A673 (cell line): ENCODE data around the gene ZNF827. TPM values are rescaled to one million over a fixed set of nuclear protein-coding genes. Genes with fewer than 3 reads are reported as not detected.
"Not testable (repeated sequence)": the region's sequence is repeated elsewhere in the genome, so short reads cannot be mapped to it uniquely, and the experiment has no call there.

Source experiments
- BruUV-seq: library from RNA; stranded (reverse); fragments of 400-500 nt; replicated peaks from 2 replicates; lab custom pipeline; 2021; lab: Mats Ljungman, UMichigan
- CTCF ChIA-PET: fragments of 300-600 bp; sonication (Branson Sonifier 250); formaldehyde crosslinking; loops from one replicate; lab custom pipeline; 2022; ENCODE audit warnings: antibody characterized with exemption; lab: Charles Lee
- POLR2A ChIA-PET: fragments of 300-600 bp; sonication (Branson Sonifier 250); formaldehyde crosslinking; loops from one replicate; lab custom pipeline; 2022; ENCODE audit warnings: antibody characterized with exemption; ENCODE audit not compliant: low non-redundant PET; lab: Charles Lee
- DNase-seq: peaks from one replicate; pipeline ENCODE4 v3.0.0-alpha.2; 2015; ENCODE audit warnings: low spot score
- H3K27ac ChIP-seq: fragments of 200-600 bp; sonication (generic); 2 replicates; pipeline ENCODE4 v1.5.1; 2016; ENCODE audit warnings: mixed run types, low read depth, mild to moderate bottlenecking, mixed read lengths, antibody characterized with exemption, low read length; ENCODE audit not compliant: poor library complexity, severe bottlenecking
- H3K27me3 ChIP-seq: fragments of 200-600 bp; sonication (generic); replicated peaks from 2 replicates; pipeline ENCODE4 v1.6.1; 2017; ENCODE audit warnings: mixed run types, low read depth, mild to moderate bottlenecking, mixed read lengths, antibody characterized with exemption, low read length; ENCODE audit not compliant: insufficient read depth, poor library complexity
- H3K36me3 ChIP-seq: fragments of 200-600 bp; sonication (generic); 2 replicates; pipeline ENCODE4 v1.6.1; 2016; ENCODE audit warnings: mixed run types, mild to moderate bottlenecking, mixed read lengths, antibody characterized with exemption, low read length; ENCODE audit not compliant: insufficient read depth, poor library complexity, severe bottlenecking
- H3K4me1 ChIP-seq: fragments of 200-600 bp; sonication (generic); 2 replicates; pipeline ENCODE4 v1.6.1; 2017; ENCODE audit warnings: mixed run types, mild to moderate bottlenecking, mixed read lengths, antibody characterized with exemption, low read length; ENCODE audit not compliant: insufficient read depth, poor library complexity, severe bottlenecking
- H3K4me3 ChIP-seq: fragments of 200-600 bp; sonication (generic); 2 replicates; pipeline ENCODE4 v1.5.1; 2016; ENCODE audit warnings: low read depth, mixed run types, mild to moderate bottlenecking, mixed read lengths, low read length; ENCODE audit not compliant: poor library complexity, severe bottlenecking
- H3K9me3 ChIP-seq: fragments of 200-600 bp; sonication (generic); 2 replicates; pipeline ENCODE4 v1.6.1; 2016; ENCODE audit warnings: mixed run types, low read depth, mild to moderate bottlenecking, mixed read lengths, antibody characterized with exemption, low read length; ENCODE audit not compliant: poor library complexity, severe bottlenecking
- EZH2 ChIP-seq: fragments of 200-600 bp; sonication (generic); IDR thresholded peaks from 2 replicates; pipeline ENCODE4 v1.6.1; 2017; ENCODE audit warnings: borderline replicate concordance, low read depth, mild to moderate bottlenecking, mixed read lengths, antibody characterized with exemption, low read length; ENCODE audit not compliant: poor library complexity, severe bottlenecking
- intact Hi-C: fragments of 100-400 bp; cut with micrococcal nuclease; formaldehyde crosslinking; loops from one replicate; pipeline ENCODE4 v1.10.0; 2022; ENCODE audit not compliant: unreplicated experiment
- total RNA-seq: library from RNA; stranded (reverse); gene quantifications from 2 replicates; pipeline ENCODE4 v1.2.3, GENCODE V29; 2021
- TF ChIP-seq, protein P1 (sequence below): fragments of 300-800, 200-600 bp; sonication (generic); conservative IDR thresholded peaks from 2 replicates; pipeline ENCODE4 v1.5.1; 2017; ENCODE audit warnings: low read depth, mild to moderate bottlenecking, antibody characterized with exemption, low read length, moderate library complexity, mixed read lengths

The ZNF827 gene
- total RNA-seq, 1 experiment from 2014 or later, result 20.0 TPM

DNA sequence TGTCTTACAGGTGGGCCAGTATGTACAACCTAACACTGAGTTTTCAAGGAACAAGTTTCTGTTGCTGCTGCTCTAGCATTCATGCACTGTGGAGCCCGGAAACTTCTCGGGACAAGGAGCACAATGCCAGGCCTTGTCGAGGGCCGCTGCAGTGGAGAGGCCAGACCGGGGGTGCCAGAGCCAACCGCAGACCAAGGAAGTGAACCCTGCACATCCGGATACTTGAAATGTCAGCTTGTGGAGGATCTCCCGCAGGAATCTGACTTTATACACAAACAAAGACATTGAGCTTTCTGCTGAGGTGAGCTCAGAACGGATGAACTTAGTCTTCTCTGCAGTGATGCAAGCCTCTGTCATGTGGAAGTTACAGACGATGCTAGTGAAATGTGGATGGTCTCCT is 99.5 kb downstream of the ZNF827 start:
- TF ChIP-seq EZH2, result no peak
- TF ChIP-seq, protein P1, sequence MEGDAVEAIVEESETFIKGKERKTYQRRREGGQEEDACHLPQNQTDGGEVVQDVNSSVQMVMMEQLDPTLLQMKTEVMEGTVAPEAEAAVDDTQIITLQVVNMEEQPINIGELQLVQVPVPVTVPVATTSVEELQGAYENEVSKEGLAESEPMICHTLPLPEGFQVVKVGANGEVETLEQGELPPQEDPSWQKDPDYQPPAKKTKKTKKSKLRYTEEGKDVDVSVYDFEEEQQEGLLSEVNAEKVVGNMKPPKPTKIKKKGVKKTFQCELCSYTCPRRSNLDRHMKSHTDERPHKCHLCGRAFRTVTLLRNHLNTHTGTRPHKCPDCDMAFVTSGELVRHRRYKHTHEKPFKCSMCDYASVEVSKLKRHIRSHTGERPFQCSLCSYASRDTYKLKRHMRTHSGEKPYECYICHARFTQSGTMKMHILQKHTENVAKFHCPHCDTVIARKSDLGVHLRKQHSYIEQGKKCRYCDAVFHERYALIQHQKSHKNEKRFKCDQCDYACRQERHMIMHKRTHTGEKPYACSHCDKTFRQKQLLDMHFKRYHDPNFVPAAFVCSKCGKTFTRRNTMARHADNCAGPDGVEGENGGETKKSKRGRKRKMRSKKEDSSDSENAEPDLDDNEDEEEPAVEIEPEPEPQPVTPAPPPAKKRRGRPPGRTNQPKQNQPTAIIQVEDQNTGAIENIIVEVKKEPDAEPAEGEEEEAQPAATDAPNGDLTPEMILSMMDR, result no peak
- Histone ChIP-seq H3K27ac (no peak overlapping the region), H3K27me3 (no peaks in the 10 kb centered on the region), H3K36me3 (no peaks in the 10 kb centered on the region), H3K4me3 (no peak overlapping the region), H3K4me1 (peaks cover 23% of the 10 kb centered on the region), H3K9me3 (no peaks in the 10 kb centered on the region)
- ChIA-PET CTCF (no interaction called here), POLR2A (no interaction called here)
- no TSS peak for BruUV-seq
- intact Hi-C loops, result no loop called here
- no peak for DNase-seq

DNA sequence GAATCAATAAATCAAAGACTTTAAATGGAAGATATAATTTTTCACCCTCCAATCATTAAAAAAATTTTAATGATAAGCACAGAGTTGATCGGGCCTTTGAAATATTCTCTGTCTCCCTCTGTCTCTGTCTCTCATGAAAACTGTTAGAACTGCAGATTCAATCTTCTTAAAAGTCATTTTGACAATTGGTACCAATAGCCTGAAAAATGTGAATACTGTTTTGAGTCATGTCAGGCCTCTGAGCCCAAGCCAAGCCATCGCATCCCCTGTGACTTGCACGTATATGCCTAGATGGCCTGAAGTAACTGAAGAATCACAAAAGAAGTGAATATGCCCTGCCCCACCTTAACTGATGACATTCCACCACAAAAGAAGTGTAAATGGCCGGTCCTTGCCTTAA is 106.2 kb downstream of the ZNF827 start:
- POLR2A ChIA-PET, H3K27me3 ChIP-seq, H3K9me3 ChIP-seq, intact Hi-C loops, CTCF ChIA-PET, H3K36me3 ChIP-seq, DNase-seq, BruUV-seq, H3K4me3 ChIP-seq, H3K27ac ChIP-seq, H3K4me1 ChIP-seq: not testable (repeated sequence)

DNA sequence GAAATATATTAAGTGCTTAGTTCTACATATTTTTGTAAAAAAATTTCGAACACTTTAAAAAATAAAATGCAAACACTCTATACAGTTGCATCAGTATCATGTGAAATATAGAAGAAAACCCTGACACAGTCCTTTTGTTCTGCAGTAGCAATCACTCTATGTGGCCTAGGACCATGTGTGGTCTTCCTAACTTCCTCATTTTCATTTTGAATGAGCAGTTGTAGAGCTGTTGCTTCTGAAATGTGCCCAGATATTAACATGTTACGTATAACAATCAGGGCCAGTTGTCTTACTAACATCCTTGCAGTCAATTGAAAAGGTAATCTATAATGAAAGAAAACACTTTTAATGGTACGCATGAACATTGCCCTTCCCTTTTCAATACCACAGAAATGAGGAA is 107.9 kb downstream of the ZNF827 start:
- Histone ChIP-seq H3K36me3 (no peaks in the 10 kb centered on the region), H3K27me3 (no peaks in the 10 kb centered on the region), H3K27ac (no peak overlapping the region), H3K4me1 (no peaks in the 10 kb centered on the region), H3K9me3 (no peaks in the 10 kb centered on the region), H3K4me3 (no peak overlapping the region)
- BruUV-seq, result no TSS peak
- intact Hi-C loops, result no loop called here
- TF ChIP-seq, protein P1, result no peak
- TF ChIP-seq EZH2, result no peak
- no peak for DNase-seq
- ChIA-PET POLR2A (no interaction called here), CTCF (no interaction called here)

DNA sequence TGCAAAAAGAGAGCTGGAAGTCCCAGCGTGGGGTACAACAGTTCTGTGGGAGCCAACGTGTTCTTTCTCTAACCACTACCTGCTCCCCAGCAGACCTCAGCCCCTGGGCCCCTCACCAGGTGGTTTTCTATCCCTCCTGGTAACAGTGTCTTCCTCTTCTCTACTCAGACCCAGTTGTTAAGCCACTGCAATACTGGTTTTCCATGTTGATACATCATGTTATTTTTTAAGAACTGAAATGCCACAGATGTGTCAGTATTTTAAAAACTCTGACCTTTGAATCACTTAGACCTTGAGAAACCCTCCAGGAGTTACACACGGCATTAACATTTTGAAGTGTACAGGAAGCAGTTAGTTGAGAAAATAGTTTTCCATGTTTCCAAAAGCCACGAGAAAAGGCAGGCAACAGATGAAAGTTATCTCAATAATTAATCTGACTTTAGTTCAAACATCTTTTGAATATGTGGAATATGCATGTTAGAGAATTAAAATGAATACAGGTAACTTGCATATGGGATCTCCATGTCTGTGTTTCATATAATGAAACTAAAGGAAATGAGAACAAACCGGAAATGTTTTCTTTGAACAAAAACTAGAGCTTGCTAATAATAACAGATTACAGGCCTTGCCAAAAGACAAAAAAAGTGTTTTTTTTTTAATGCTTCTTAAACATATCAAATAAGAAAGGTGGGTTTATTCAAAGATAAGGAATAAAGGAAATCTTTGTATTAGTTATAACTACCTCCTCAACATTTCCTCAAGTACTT is 108.8 kb downstream of the ZNF827 start:
- Histone ChIP-seq H3K36me3 (no peaks in the 10 kb centered on the region), H3K9me3 (no peaks in the 10 kb centered on the region), H3K4me3 (no peak overlapping the region), H3K4me1 (no peaks in the 10 kb centered on the region), H3K27ac (no peak overlapping the region), H3K27me3 (no peaks in the 10 kb centered on the region)
- POLR2A ChIA-PET, result no interaction called here
- intact Hi-C loops, result no loop called here
- no TSS peak for BruUV-seq
- TF ChIP-seq, protein P1, result no peak
- TF ChIP-seq EZH2, result no peak
- no peak for DNase-seq
- CTCF ChIA-PET, result no interaction called here
